Neuronal stem cell (in vitro differentiated cells): ENCODE measurements around the gene TOP3B.

Source experiments
- DNase-seq: peaks from one replicate; pipeline ENCODE4 v3.0.0-alpha.2; 2013; ENCODE audit warnings: low spot score
- H2AFZ ChIP-seq: one replicate; pipeline ENCODE4 v1.6.1; 2013; ENCODE audit warnings: mild to moderate bottlenecking, low read length, inconsistent platforms
- H2AK5ac ChIP-seq: 2 replicates; pipeline ENCODE4 v1.6.1; 2013; ENCODE audit warnings: low read depth, mild to moderate bottlenecking, inconsistent platforms, low read length, moderate library complexity, mixed read lengths
- H2BK120ac ChIP-seq: 2 replicates; pipeline ENCODE4 v1.6.1; 2013; ENCODE audit warnings: low read depth, mild to moderate bottlenecking, inconsistent platforms, low read length, moderate library complexity, mixed read lengths
- H2BK12ac ChIP-seq: one replicate; pipeline ENCODE4 v1.6.1; 2013; ENCODE audit warnings: low read length, inconsistent platforms
- H2BK15ac ChIP-seq: 2 replicates; pipeline ENCODE4 v1.6.1; 2013; ENCODE audit warnings: mild to moderate bottlenecking, low read length, inconsistent platforms, mixed read lengths
- H2BK5ac ChIP-seq: one replicate; pipeline ENCODE4 v1.6.1; 2013; ENCODE audit warnings: inconsistent platforms, mild to moderate bottlenecking, low read length, moderate library complexity
- H3K14ac ChIP-seq: one replicate; pipeline ENCODE4 v1.6.1; 2013; ENCODE audit warnings: low read length, inconsistent platforms
- H3K18ac ChIP-seq: 2 replicates; pipeline ENCODE4 v1.6.1; 2013; ENCODE audit warnings: low read length, inconsistent platforms
- H3K23ac ChIP-seq: 2 replicates; pipeline ENCODE4 v1.6.1; 2013; ENCODE audit warnings: low read depth, mild to moderate bottlenecking, mixed read lengths, low read length, inconsistent platforms; ENCODE audit not compliant: poor library complexity
- H3K27ac ChIP-seq: replicated peaks from 3 replicates; pipeline ENCODE4 v1.5.1; 2013; ENCODE audit warnings: low read length, inconsistent platforms
- H3K27me3 ChIP-seq, 3 experiments: 2 replicates each; pipeline ENCODE4 v1.6.1; 2013; ENCODE audit warnings: low read length in 3 of 3, mild to moderate bottlenecking in 2 of 3, inconsistent platforms in 1 of 3, low read depth in 1 of 3, mixed read lengths in 1 of 3, moderate library complexity in 1 of 3; ENCODE audit not compliant: control insufficient read depth in 3 of 3, insufficient read depth in 3 of 3
- H3K36me3 ChIP-seq, 2 donors: replicated peaks in 1 of 2; 2 replicates each; pipeline ENCODE4 v1.6.1; 2013; ENCODE audit warnings: low read length in 2 of 2; ENCODE audit not compliant: control insufficient read depth in 2 of 2, insufficient read depth in 2 of 2
- H3K4ac ChIP-seq: 2 replicates; pipeline ENCODE4 v1.6.1; 2013; ENCODE audit warnings: inconsistent platforms, mild to moderate bottlenecking, low read length, moderate library complexity
- H3K4me1 ChIP-seq, 2 donors: 1 replicate in 1 of 2; 2 replicates in 1 of 2; pipeline ENCODE4 v1.6.1; 2013; ENCODE audit warnings: low read length in 2 of 2, low read depth in 1 of 2; ENCODE audit not compliant: control insufficient read depth in 2 of 2, insufficient read depth in 1 of 2
- H3K4me2 ChIP-seq: one replicate; pipeline ENCODE4 v1.6.1; 2013; ENCODE audit warnings: mild to moderate bottlenecking, low read length, inconsistent platforms; ENCODE audit not compliant: insufficient read depth, poor library complexity, severe bottlenecking
- H3K4me3 ChIP-seq, 2 donors: 2 replicates each; pipeline ENCODE4 v1.5.1; 2013; ENCODE audit warnings: low read length in 2 of 2, mild to moderate bottlenecking in 2 of 2, inconsistent platforms in 1 of 2, moderate library complexity in 1 of 2
- H3K79me1 ChIP-seq: one replicate; pipeline ENCODE4 v1.6.1; 2013; ENCODE audit warnings: low read depth, mild to moderate bottlenecking, inconsistent platforms, low read length, moderate library complexity
- H3K9ac ChIP-seq: one replicate; pipeline ENCODE4 v1.6.1; 2013; ENCODE audit warnings: mild to moderate bottlenecking, low read depth, low read length, inconsistent platforms; ENCODE audit not compliant: poor library complexity
- H3K9me3 ChIP-seq, 2 donors: replicated peaks in 1 of 2; 2 replicates each; pipeline versions ENCODE3 to v1.6.1; 2013; ENCODE audit warnings: low read length in 2 of 2, mild to moderate bottlenecking in 2 of 2, inconsistent platforms in 1 of 2, low read depth in 1 of 2, mixed read lengths in 1 of 2, moderate library complexity in 1 of 2; ENCODE audit not compliant: control insufficient read depth in 2 of 2, insufficient read depth in 1 of 2
- H4K8ac ChIP-seq: one replicate; pipeline ENCODE4 v1.6.1; 2013; ENCODE audit warnings: low read depth, mild to moderate bottlenecking, inconsistent platforms, low read length, moderate library complexity
- H4K91ac ChIP-seq: one replicate; pipeline ENCODE4 v1.6.1; 2013; ENCODE audit warnings: low read length, low read depth, mild to moderate bottlenecking, inconsistent platforms; ENCODE audit not compliant: poor library complexity
- WGBS, 2 donors: extraction: QIAGEN DNeasy Blood & Tissue Kit; methylation state at CpG; one replicate each; pipeline ENCODE4 v1.1.7; 2013; ENCODE audit warnings: missing lambda C conversion rate in 2 of 2, mixed read lengths in 1 of 2; ENCODE audit not compliant: insufficient read length in 2 of 2, insufficient replicate concordance in 1 of 2; ENCODE audit errors: extremely low coverage in 2 of 2; 5-methylcytosine and 5-hydroxymethylcytosine counted together

Gene TOP3B

GRCh38 chr22:21977814-21978213 is 4.8 kb downstream of the TOP3B start:
- Histone ChIP-seq H2AFZ (no peak overlapping the region), H2BK5ac (no peak overlapping the region), H3K9ac (peak overlapping the region; percentile 10), H3K4ac (no peak overlapping the region), H4K91ac (no peak overlapping the region), H3K14ac (no peak overlapping the region), H3K23ac (peak overlapping the region; percentile 69), H2AK5ac (no peak overlapping the region), H3K27ac (no peak overlapping the region), H3K18ac (no peak overlapping the region), H2BK15ac (no peak overlapping the region), H3K4me1 (peaks cover 4 to 6% of the 10 kb centered on the region in 2 donors), H3K36me3 (peaks cover 29 to 70% of the 10 kb centered on the region in 2 donors), H3K79me1 (peaks cover 14% of the 10 kb centered on the region), H3K9me3 (no peaks in the 10 kb centered on the region), H2BK120ac (no peak overlapping the region), H2BK12ac (no peak overlapping the region), H3K4me2 (no peak overlapping the region), H3K4me3 (no peak overlapping the region), H4K8ac (no peak overlapping the region), H3K27me3 (no peaks in the 10 kb centered on the region)
- DNase-seq = no peak
- WGBS, 2 donors = no CpG with 5 or more reads among the region's 1 CpG

GRCh38 chr22:21975854-21976345 is 6.7 kb downstream of the TOP3B start:
- H3K9ac ChIP-seq = no peak overlapping the region
- H3K4me1 ChIP-seq = no peaks in the 10 kb centered on the region
- peaks cover 0 to 2% of the 10 kb centered on the region in 2 donors for H3K9me3 ChIP-seq
- no peak overlapping the region for H3K4ac ChIP-seq
- no peak overlapping the region for H4K8ac ChIP-seq
- H3K23ac ChIP-seq = peak overlapping the region; percentile 35
- no peak overlapping the region for H3K27ac ChIP-seq
- H3K18ac ChIP-seq = no peak overlapping the region
- no peak overlapping the region for H2AFZ ChIP-seq
- no peak overlapping the region for H3K4me3 ChIP-seq
- H2BK120ac ChIP-seq = no peak overlapping the region
- peaks cover 42 to 85% of the 10 kb centered on the region in 2 donors for H3K36me3 ChIP-seq
- no peak overlapping the region for H2BK12ac ChIP-seq
- H3K79me1 ChIP-seq = peaks cover 9% of the 10 kb centered on the region
- H2AK5ac ChIP-seq = no peak overlapping the region
- no CpG with 5 or more reads among the region's 5 CpGs for WGBS, 2 donors
- no peak overlapping the region for H4K91ac ChIP-seq
- no peaks in the 10 kb centered on the region for H3K27me3 ChIP-seq
- H3K14ac ChIP-seq = no peak overlapping the region
- H3K4me2 ChIP-seq = no peak overlapping the region
- H2BK5ac ChIP-seq = no peak overlapping the region
- no peak overlapping the region for H2BK15ac ChIP-seq
- DNase-seq = no peak

- no peak overlapping the region for H3K9ac ChIP-seq
- no peak for DNase-seq
- H2AFZ ChIP-seq = no peak overlapping the region
- no peak overlapping the region for H3K27ac ChIP-seq
- no peak overlapping the region for H2BK5ac ChIP-seq
- no peak overlapping the region for H4K91ac ChIP-seq
- H2BK15ac ChIP-seq = no peak overlapping the region
- no peak overlapping the region for H3K4ac ChIP-seq
- peaks cover 9% of the 10 kb centered on the region for H3K79me1 ChIP-seq
- H3K9me3 ChIP-seq = peaks cover 0 to 2% of the 10 kb centered on the region in 2 donors
- no peaks in the 10 kb centered on the region for H3K4me1 ChIP-seq
- H3K4me3 ChIP-seq = no peak overlapping the region
- no peaks in the 10 kb centered on the region for H3K27me3 ChIP-seq
- no peak overlapping the region for H3K23ac ChIP-seq
- H3K18ac ChIP-seq = no peak overlapping the region
- no peak overlapping the region for H2AK5ac ChIP-seq
- no peak overlapping the region for H2BK12ac ChIP-seq
- peaks cover 44 to 85% of the 10 kb centered on the region in 2 donors for H3K36me3 ChIP-seq
- H4K8ac ChIP-seq = no peak overlapping the region
- WGBS, 2 donors = no CpG with 5 or more reads among the region's 5 CpGs
- no peak overlapping the region for H3K4me2 ChIP-seq
- H3K14ac ChIP-seq = no peak overlapping the region
- no peak overlapping the region for H2BK120ac ChIP-seq
These were observed 7.3 kb downstream of the TOP3B start for GRCh38 chr22:21975273-21975672.

- no peak for DNase-seq
- H4K91ac ChIP-seq = no peak overlapping the region
- no peak overlapping the region for H2BK5ac ChIP-seq
- WGBS, 2 donors = no CpG with 5 or more reads among the region's 12 CpGs
- H3K4me2 ChIP-seq = no peak overlapping the region
- H3K14ac ChIP-seq = no peak overlapping the region
- H2AFZ ChIP-seq = no peak overlapping the region
- H3K18ac ChIP-seq = no peak overlapping the region
- no peak overlapping the region for H2AK5ac ChIP-seq
- no peak overlapping the region for H2BK12ac ChIP-seq
- H3K4me1 ChIP-seq = no peaks in the 10 kb centered on the region
- peaks cover 0 to 2% of the 10 kb centered on the region in 2 donors for H3K9me3 ChIP-seq
- H4K8ac ChIP-seq = no peak overlapping the region
- no peak overlapping the region for H3K9ac ChIP-seq
- no peak overlapping the region for H3K4ac ChIP-seq
- H2BK15ac ChIP-seq = no peak overlapping the region
- H3K23ac ChIP-seq = peak overlapping the region; percentile 48
- no peak overlapping the region for H2BK120ac ChIP-seq
- H3K27me3 ChIP-seq = no peaks in the 10 kb centered on the region
- peaks cover 47 to 86% of the 10 kb centered on the region in 2 donors for H3K36me3 ChIP-seq
- H3K79me1 ChIP-seq = peaks cover 9% of the 10 kb centered on the region
- no peak overlapping the region for H3K4me3 ChIP-seq
- H3K27ac ChIP-seq = no peak overlapping the region
These were observed 8.4 kb downstream of the TOP3B start for GRCh38 chr22:21974058-21974649.
